Stomach smooth muscle (tissue), 2 donors: ENCODE measurements around the gene PRG2.
"Not testable (repeated sequence)": the region's sequence is repeated elsewhere in the genome, so short reads cannot be mapped to it uniquely, and the experiment has no call there.

Experiments
- H3K27ac ChIP-seq: one replicate; pipeline ENCODE4 v1.7.0; 2013; ENCODE audit warnings: mild to moderate bottlenecking, low read length, inconsistent platforms
- H3K27me3 ChIP-seq, 2 donors: one replicate each; pipeline ENCODE4 v1.7.0; 2013; ENCODE audit warnings: low read length in 2 of 2; ENCODE audit not compliant: insufficient read depth in 2 of 2, control insufficient read depth in 1 of 2
- H3K36me3 ChIP-seq, 2 donors: one replicate each; pipeline ENCODE4 v1.7.0; 2013; ENCODE audit warnings: low read length in 2 of 2; ENCODE audit not compliant: control insufficient read depth in 2 of 2, insufficient read depth in 2 of 2
- H3K4me1 ChIP-seq: one replicate; pipeline ENCODE4 v1.7.0; 2013; ENCODE audit warnings: low read length; ENCODE audit not compliant: control insufficient read depth, insufficient read depth
- H3K4me3 ChIP-seq, 2 donors: one replicate each; pipeline ENCODE4 v1.7.0; 2013; ENCODE audit warnings: low read length in 2 of 2
- H3K9ac ChIP-seq, 2 donors: one replicate each; pipeline ENCODE4 v1.7.0; 2013; ENCODE audit warnings: low read length in 2 of 2, mild to moderate bottlenecking in 1 of 2
- H3K9me3 ChIP-seq, 2 donors: one replicate each; pipeline ENCODE4 v1.7.0; 2013; ENCODE audit warnings: low read length in 2 of 2; ENCODE audit not compliant: control insufficient read depth in 2 of 2
- donor health status: healthy.
- donor health status: Pancreatic carcinoma.

Gene PRG2

GRCh38 chr11:57345555-57346211, 44.8 kb downstream of the PRG2 start:
- Histone ChIP-seq H3K27ac (no peak overlapping the region), H3K9me3 (no peaks in the 10 kb centered on the region), H3K36me3 (no peaks in the 10 kb centered on the region), H3K4me3 (no peak overlapping the region), H3K27me3 (no peaks in the 10 kb centered on the region), H3K4me1 (peaks cover 5% of the 10 kb centered on the region), H3K9ac (no peak overlapping the region)

GRCh38 chr11:57344826-57345225, 45.6 kb downstream of the PRG2 start:
- Histone ChIP-seq H3K36me3 (no peaks in the 10 kb centered on the region), H3K9ac (no peak overlapping the region), H3K27ac (no peak overlapping the region), H3K4me1 (peaks cover 4% of the 10 kb centered on the region), H3K27me3 (peaks cover 0 to under 1% of the 10 kb centered on the region in 2 donors), H3K4me3 (no peak overlapping the region), H3K9me3 (no peaks in the 10 kb centered on the region)

GRCh38 chr11:57343825-57344224, 46.6 kb downstream of the PRG2 start:
- Histone ChIP-seq H3K9ac (no peak overlapping the region), H3K4me1 (no peaks in the 10 kb centered on the region), H3K27me3 (peaks cover 0 to 2% of the 10 kb centered on the region in 2 donors), H3K4me3 (no peak overlapping the region), H3K27ac (no peak overlapping the region), H3K36me3 (no peaks in the 10 kb centered on the region), H3K9me3 (no peaks in the 10 kb centered on the region)

DNA sequence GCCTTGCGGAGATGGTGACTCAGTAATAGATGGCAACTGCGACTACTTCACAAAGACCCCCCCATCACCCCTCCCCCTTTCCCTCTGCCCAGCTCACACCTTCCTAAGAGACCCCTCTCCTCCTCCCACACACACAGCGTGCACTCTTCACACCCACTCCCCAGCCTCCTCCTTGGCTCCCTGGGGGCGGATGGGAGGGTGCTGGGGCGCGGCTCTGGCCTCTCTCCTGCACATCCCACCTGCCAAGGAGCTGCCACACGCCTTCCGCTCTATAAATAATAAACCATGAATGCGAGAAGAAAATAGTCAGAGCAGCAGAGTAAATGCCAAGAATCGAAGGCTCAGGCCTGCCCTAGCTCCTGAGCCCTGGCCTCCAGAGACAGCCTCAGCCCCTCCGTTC, 47.7 kb downstream of the PRG2 start:
- Histone ChIP-seq H3K4me3 (no peak overlapping the region), H3K36me3 (no peaks in the 10 kb centered on the region), H3K27me3 (peaks cover 0 to 2% of the 10 kb centered on the region in 2 donors), H3K9me3 (no peaks in the 10 kb centered on the region), H3K9ac (no peak overlapping the region), H3K4me1 (no peaks in the 10 kb centered on the region), H3K27ac (no peak overlapping the region)

GRCh38 chr11:57341250-57341808, 49.1 kb downstream of the PRG2 start:
- no peaks in the 10 kb centered on the region for H3K36me3 ChIP-seq
- H3K27ac ChIP-seq: no peak overlapping the region
- H3K9me3 ChIP-seq: no peaks in the 10 kb centered on the region
- peaks cover 0 to 2% of the 10 kb centered on the region in 2 donors for H3K27me3 ChIP-seq
- H3K4me1 ChIP-seq: peaks cover 1% of the 10 kb centered on the region
- H3K9ac ChIP-seq: no peak overlapping the region
- no peak overlapping the region for H3K4me3 ChIP-seq

- H3K27ac ChIP-seq: no peak overlapping the region
- H3K9ac ChIP-seq: no peak overlapping the region
Measured at GRCh38 chr11:57340039-57340615, 50.3 kb downstream of the PRG2 start.

DNA sequence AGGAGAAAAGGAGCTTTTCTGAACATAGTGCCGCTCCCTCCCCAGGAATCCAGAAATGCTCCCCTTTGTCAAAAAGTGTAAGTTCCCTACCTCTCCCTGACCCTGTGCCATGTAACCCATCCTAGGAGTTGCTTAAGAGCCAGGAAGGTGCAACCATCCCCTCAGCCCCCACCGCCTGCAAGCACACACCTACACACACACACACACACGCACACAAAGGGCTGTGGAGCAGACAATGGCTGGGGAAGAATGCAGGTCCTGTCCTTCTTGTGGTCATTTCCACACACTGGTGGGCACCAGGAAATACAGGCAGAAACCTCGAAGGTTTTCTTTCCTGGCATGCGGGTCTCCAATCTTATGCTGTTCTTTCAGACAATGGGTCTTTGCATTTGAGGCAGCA, 51.1 kb downstream of the PRG2 start:
- peaks cover 17% of the 10 kb centered on the region for H3K4me1 ChIP-seq
- H3K9ac ChIP-seq: no peak overlapping the region
- no peak overlapping the region for H3K27ac ChIP-seq
- no peak overlapping the region for H3K4me3 ChIP-seq
- no peaks in the 10 kb centered on the region for H3K9me3 ChIP-seq
- H3K27me3 ChIP-seq: peaks cover 0 to 2% of the 10 kb centered on the region in 2 donors
- H3K36me3 ChIP-seq: no peaks in the 10 kb centered on the region

More at GRCh38 chr11:57340039-57340615, 50.3 kb downstream of the PRG2 start:
- Histone ChIP-seq H3K4me3 (no peak overlapping the region), H3K4me1 (peaks cover 9% of the 10 kb centered on the region), H3K27me3 (peaks cover 0 to 2% of the 10 kb centered on the region in 2 donors), H3K36me3 (no peaks in the 10 kb centered on the region), H3K9me3 (no peaks in the 10 kb centered on the region)

DNA sequence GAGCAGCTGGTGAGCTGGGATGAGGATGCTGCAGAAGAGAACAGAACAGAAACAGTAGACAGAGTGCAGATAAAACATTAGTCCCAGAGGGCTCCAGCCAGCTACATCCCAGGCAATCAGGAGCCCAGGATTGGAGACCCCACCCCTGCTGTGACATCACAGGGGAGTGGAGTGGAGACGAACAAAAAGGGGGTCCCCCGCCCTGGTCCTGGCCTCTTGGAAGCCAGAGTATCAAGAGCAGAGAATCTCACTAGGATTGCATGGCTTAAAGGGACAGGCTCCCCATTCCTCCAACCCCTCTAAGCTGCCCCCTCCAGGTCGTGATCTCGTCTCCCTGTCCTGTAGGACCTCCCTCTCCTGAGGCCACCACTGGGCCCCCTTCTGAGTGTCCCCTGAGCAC, 52.3 kb downstream of the PRG2 start, which contains the start of gene P2RX3:
TSS of gene P2RX3 (plus strand) at position 211 of the 400 bp plus-strand sequence. CDS start 199 bp downstream, outside the sequence.
- Histone ChIP-seq H3K4me3 (no peak within 1 kb of the TSS), H3K27me3 (peaks cover 0 to 2% of the 10 kb centered on the region in 2 donors), H3K36me3 (peaks cover 0 to 4% of the 10 kb centered on the region in 2 donors), H3K27ac (no peak within 1 kb of the TSS), H3K9ac (no peak within 1 kb of the TSS), H3K9me3 (no peaks in the 10 kb centered on the region), H3K4me1 (peaks cover 19% of the 10 kb centered on the region)

- H3K4me1 ChIP-seq: peaks cover 19% of the 10 kb centered on the region
- peaks cover 12 to 16% of the 10 kb centered on the region in 2 donors for H3K36me3 ChIP-seq
- H3K27ac ChIP-seq, H3K9me3 ChIP-seq, H3K27me3 ChIP-seq, H3K9ac ChIP-seq: not testable (repeated sequence)
- H3K4me3 ChIP-seq: peak overlapping the region in 1 of 2 donors; percentile 81
Measured at GRCh38 chr11:57336856-57337255, 53.6 kb downstream of the PRG2 start.
